ENCODE data around the gene NXPE3. TPM values are rescaled to one million over a fixed set of nuclear protein-coding genes. Genes with fewer than 3 reads are reported as not detected.

Gene NXPE3
- total RNA-seq, 1 donor from 2014 or later, result 21.1 TPM

Other genes with a start within 250 kb of the NXPE3 start
- 58.5 TPM for gene TRMT10C, start 217.3 kb upstream of the NXPE3 start, total RNA-seq
- gene PCNP, start 205.0 kb upstream of the NXPE3 start, total RNA-seq, result 130 TPM
- gene ZBTB11, start 102.1 kb upstream of the NXPE3 start, total RNA-seq, result 68.2 TPM
- gene RPL24, start 92.5 kb upstream of the NXPE3 start, total RNA-seq, result 2,571 TPM
- 69.6 TPM for gene CEP97, start 54.6 kb upstream of the NXPE3 start, total RNA-seq
- gene NFKBIZ, start 70.3 kb downstream of the NXPE3 start, total RNA-seq, result 2.3 TPM